ENCODE measurements around the gene S100A4.
"Not testable (repeated sequence)": the region's sequence is repeated elsewhere in the genome, so short reads cannot be mapped to it uniquely, and the experiment has no call there.

Gene S100A4

GRCh38 chr1:153566414-153567371, 21.1 kb upstream of the S100A4 start:
- DNase-seq = peak; percentile 87 to 88

GRCh38 chr1:153565529-153566374, 20.1 kb upstream of the S100A4 start, which contains the start of gene S100A2:
Gene S100A2 (minus strand): TSS chr1:153565844. CDS start chr1:153563877, 1,967 bp downstream.
- DNase-seq = peak; percentile 61 to 66

- no peak for DNase-seq
Observed at GRCh38 chr1:153563991-153564390, 18.4 kb upstream of the S100A4 start.

- DNase-seq = no peak
Observed at GRCh38 chr1:153563483-153563901, 17.9 kb upstream of the S100A4 start.

- not testable (repeated sequence) for DNase-seq
Observed at GRCh38 chr1:153562021-153562420, 16.4 kb upstream of the S100A4 start.

- DNase-seq = no peak
Observed at GRCh38 chr1:153561466-153561985, 15.9 kb upstream of the S100A4 start.

- DNase-seq = no peak
Observed at GRCh38 chr1:153560771-153561465, 15.3 kb upstream of the S100A4 start.

- no peak for DNase-seq
Observed at GRCh38 chr1:153560241-153560640, 14.6 kb upstream of the S100A4 start.

- no peak for DNase-seq
Observed at GRCh38 chr1:153557877-153558276, 12.3 kb upstream of the S100A4 start.

- DNase-seq = no peak
Observed at GRCh38 chr1:153556348-153556747, 10.7 kb upstream of the S100A4 start.

GRCh38 chr1:153553830-153554541, 8.4 kb upstream of the S100A4 start:
- DNase-seq = no peak

- DNase-seq = no peak
Observed at GRCh38 chr1:153553096-153553495, 7.5 kb upstream of the S100A4 start.

- DNase-seq = no peak
Observed at GRCh38 chr1:153552335-153552734, 6.7 kb upstream of the S100A4 start.

GRCh38 chr1:153550827-153551500, 5.4 kb upstream of the S100A4 start:
- no peak for DNase-seq

GRCh38 chr1:153550398-153550758, 4.8 kb upstream of the S100A4 start:
- no peak for DNase-seq

- DNase-seq = no peak
Observed at GRCh38 chr1:153549741-153550397, 4.3 kb upstream of the S100A4 start.

- DNase-seq = no peak
Observed at GRCh38 chr1:153548722-153549688, 3.4 kb upstream of the S100A4 start, which contains the start of gene S100A3. Gene S100A3 (minus strand): TSS chr1:153549258. CDS start chr1:153548485, 773 bp downstream.

- DNase-seq = no peak
Observed at GRCh38 chr1:153547560-153548551, 2.2 kb upstream of the S100A4 start.
